Liver (tissue), 9 donors: ENCODE measurements around the gene RPUSD1. TPM values are rescaled to one million over a fixed set of nuclear protein-coding genes. Genes with fewer than 3 reads are reported as not detected.

Source experiments
- DNase-seq: peaks from one replicate; pipeline ENCODE4 v3.0.0-alpha.2; 2017; ENCODE audit warnings: low spot score
- H3K27ac ChIP-seq, 2 donors: one replicate each; pipeline ENCODE4 v1.7.0; 2013; ENCODE audit warnings: inconsistent platforms in 2 of 2, low read length in 2 of 2, control low read depth in 1 of 2, low read depth in 1 of 2, mild to moderate bottlenecking in 1 of 2
- H3K27me3 ChIP-seq, 4 donors: one replicate each; pipeline versions ENCODE4 v1.6.1 to v1.7.0; 2013; ENCODE audit warnings: low read length in 3 of 4, inconsistent platforms in 1 of 4, mild to moderate bottlenecking in 1 of 4, moderate library complexity in 1 of 4; ENCODE audit not compliant: control insufficient read depth in 4 of 4, insufficient read depth in 4 of 4
- H3K36me3 ChIP-seq, 4 donors: one replicate each; pipeline versions ENCODE4 v1.6.1 to v1.7.0; 2013; ENCODE audit warnings: low read length in 3 of 4, mild to moderate bottlenecking in 3 of 4, low read depth in 1 of 4, moderate library complexity in 1 of 4; ENCODE audit not compliant: control insufficient read depth in 4 of 4, insufficient read depth in 3 of 4
- H3K4me1 ChIP-seq, 4 donors: one replicate each; pipeline versions ENCODE4 v1.6.1 to v1.7.0; 2013; ENCODE audit warnings: low read length in 3 of 4, mild to moderate bottlenecking in 3 of 4, moderate library complexity in 1 of 4; ENCODE audit not compliant: control insufficient read depth in 4 of 4, insufficient read depth in 4 of 4
- H3K4me3 ChIP-seq, 3 donors: one replicate each; pipeline versions ENCODE4 v1.6.1 to v1.7.0; 2013; ENCODE audit warnings: low read length in 3 of 3, control low read depth in 1 of 3, low read depth in 1 of 3, mild to moderate bottlenecking in 1 of 3
- H3K9ac ChIP-seq, 2 donors: one replicate each; pipeline ENCODE4 v1.7.0; 2013; ENCODE audit warnings: low read length in 2 of 2, mild to moderate bottlenecking in 2 of 2, moderate library complexity in 2 of 2, control low read depth in 1 of 2, low read depth in 1 of 2
- H3K9me3 ChIP-seq, 4 donors: one replicate each; pipeline versions ENCODE4 v1.6.1 to v1.7.0; 2013; ENCODE audit warnings: low read length in 3 of 4; ENCODE audit not compliant: control insufficient read depth in 4 of 4
- ATF3 ChIP-seq: IDR thresholded peaks from 2 replicates; pipeline ENCODE4 v1.6.1; 2016; ENCODE audit warnings: antibody characterized with exemption
- CTCF ChIP-seq: fragments of 150-350 bp; IDR thresholded peaks from 2 replicates; pipeline ENCODE4 v1.5.1; 2017; ENCODE audit warnings: improper control_type of control experiment, low read depth, low read length; ENCODE audit not compliant: missing input control
- EGR1 ChIP-seq, 2 donors: IDR thresholded peaks; 2 replicates each; pipeline ENCODE4 v1.6.1; 2016 to 2018; ENCODE audit warnings: antibody characterized with exemption in 2 of 2, low read depth in 2 of 2
- FOXA1 ChIP-seq: IDR thresholded peaks from 2 replicates; pipeline ENCODE4 v1.6.1; 2016; ENCODE audit warnings: antibody characterized with exemption
- FOXA2 ChIP-seq: IDR thresholded peaks from 2 replicates; pipeline ENCODE4 v1.6.1; 2016; ENCODE audit warnings: antibody characterized with exemption
- GABPA ChIP-seq, 2 donors: IDR thresholded peaks in 1 of 2; conservative IDR thresholded peaks in 1 of 2; 2 replicates each; pipeline ENCODE4 v1.6.1; 2016; ENCODE audit warnings: antibody characterized with exemption in 2 of 2, mild to moderate bottlenecking in 1 of 2, moderate library complexity in 1 of 2
- HNF4A ChIP-seq, 2 donors: conservative IDR thresholded peaks; 2 replicates each; pipeline ENCODE4 v1.6.1; 2016; ENCODE audit warnings: antibody characterized with exemption in 2 of 2, mild to moderate bottlenecking in 2 of 2
- JUND ChIP-seq, 2 donors: IDR thresholded peaks; 2 replicates each; pipeline ENCODE4 v1.6.1; 2016; ENCODE audit warnings: antibody characterized with exemption in 2 of 2
- NR2F2 ChIP-seq: IDR thresholded peaks from 2 replicates; pipeline ENCODE4 v1.6.1; 2016; ENCODE audit warnings: antibody characterized with exemption
- RAD21 ChIP-seq, 2 donors: IDR thresholded peaks; 2 replicates each; pipeline ENCODE4 v1.6.1; 2016; ENCODE audit warnings: antibody characterized with exemption in 2 of 2, mild to moderate bottlenecking in 2 of 2
- SP1 ChIP-seq: IDR thresholded peaks from 2 replicates; pipeline ENCODE4 v1.6.1; 2018; ENCODE audit warnings: antibody characterized with exemption, mild to moderate bottlenecking
- TAF1 ChIP-seq: conservative IDR thresholded peaks from 2 replicates; pipeline ENCODE4 v1.6.1; 2016; ENCODE audit warnings: antibody characterized with exemption, mild to moderate bottlenecking
- YY1 ChIP-seq: IDR thresholded peaks from 2 replicates; pipeline ENCODE4 v1.6.1; 2016; ENCODE audit warnings: antibody characterized with exemption, mild to moderate bottlenecking
- ZBTB33 ChIP-seq: IDR thresholded peaks from 2 replicates; pipeline ENCODE4 v1.6.1; 2016; ENCODE audit warnings: antibody characterized with exemption
- WGBS: extraction: QIAGEN DNeasy Blood & Tissue Kit; methylation state at CpG from one replicate; pipeline ENCODE4 v1.1.7; 2013; 5-methylcytosine and 5-hydroxymethylcytosine counted together
- polyA plus RNA-seq, 2 donors: library from polyadenylated mRNA; stranded (reverse) in 1 of 2; unstranded in 1 of 2; fragments of 200-250 nt in 1 of 2; fragments of >200 nt in 1 of 2; fragmentation: Nextera tagmentation in 1 of 2; extraction: Ambion mirVana in 1 of 2; gene quantifications; one replicate each; pipeline versions ENCODE4 v1.2.1 to v1.2.3, GENCODE V29; 2013 to 2015
- total RNA-seq, 2 donors: library from RNA; depleted of rRNA; stranded (reverse); fragments of >200 nt; gene quantifications; one replicate each; pipeline ENCODE4 v1.2.3, GENCODE V29; 2014
- donor health status: healthy.
- donor health status: healthy.
- donor health status: healthy.
- donor health status: healthy.
- donor health status: healthy.

RPUSD1 gene
- total and polyA plus RNA-seq, 4 donors: 4.5 to 10.7 (median 8.9) TPM

DNA sequence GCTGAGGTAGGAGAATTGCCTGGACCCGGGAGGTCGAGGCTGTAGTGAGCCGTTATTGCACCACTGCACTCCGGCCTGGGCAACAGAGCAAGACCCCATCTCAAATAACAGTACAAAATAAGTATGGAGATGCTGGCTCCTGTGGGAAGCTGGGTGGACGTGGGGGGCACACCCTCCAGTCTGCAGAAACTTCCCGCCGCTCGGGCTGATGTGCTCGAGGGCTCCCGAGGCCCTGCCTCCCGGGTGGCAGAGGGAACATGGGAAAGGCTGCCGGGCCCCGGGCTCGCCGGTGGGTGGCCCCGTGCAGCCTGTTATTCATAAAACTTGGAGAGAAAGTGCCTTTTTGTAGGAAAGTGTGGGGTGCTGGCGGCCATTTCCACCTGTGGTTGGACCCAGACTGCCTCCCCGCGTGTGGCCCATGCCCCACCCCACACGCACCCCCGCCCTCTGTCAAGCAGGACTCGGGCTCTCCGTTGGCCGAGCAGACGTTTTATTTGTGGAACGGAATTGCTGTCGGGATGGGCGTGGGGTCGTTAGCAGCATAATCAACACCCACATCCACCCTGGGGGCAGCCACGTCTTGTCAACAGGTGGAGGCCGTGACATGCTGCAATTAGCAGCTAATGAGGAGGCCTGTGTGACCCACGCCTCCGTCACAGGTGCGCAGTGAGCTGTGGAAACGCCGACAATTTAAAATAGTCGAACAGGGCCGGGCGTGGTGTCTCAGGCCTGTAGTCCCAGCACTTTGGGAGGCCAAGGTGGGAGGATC lies 40.0 kb downstream of the RPUSD1 start:
- H3K27ac ChIP-seq: no peak overlapping the region
- no peaks in the 10 kb centered on the region for H3K4me1 ChIP-seq
- no peaks in the 10 kb centered on the region for H3K27me3 ChIP-seq
- TF ChIP-seq ZBTB33 (no peak), GABPA (IDR thresholded peaks at IDR 0.05 in 1 of 2, conservative IDR thresholded peaks at IDR 0.05 in 1 of 2) (no peak), ATF3 (no peak), YY1 (no peak), NR2F2 (no peak), SP1 (no peak), RAD21 (IDR thresholded peaks at IDR 0.05) (no peak), CTCF (no peak), TAF1 (no peak)
- no peaks in the 10 kb centered on the region for H3K36me3 ChIP-seq
- DNase-seq: no peak
- no peak overlapping the region for H3K9ac ChIP-seq
- no peak overlapping the region for H3K4me3 ChIP-seq
- no peaks in the 10 kb centered on the region for H3K9me3 ChIP-seq
- WGBS: 80% methylated on average over 39 of the region's 39 CpGs

DNA sequence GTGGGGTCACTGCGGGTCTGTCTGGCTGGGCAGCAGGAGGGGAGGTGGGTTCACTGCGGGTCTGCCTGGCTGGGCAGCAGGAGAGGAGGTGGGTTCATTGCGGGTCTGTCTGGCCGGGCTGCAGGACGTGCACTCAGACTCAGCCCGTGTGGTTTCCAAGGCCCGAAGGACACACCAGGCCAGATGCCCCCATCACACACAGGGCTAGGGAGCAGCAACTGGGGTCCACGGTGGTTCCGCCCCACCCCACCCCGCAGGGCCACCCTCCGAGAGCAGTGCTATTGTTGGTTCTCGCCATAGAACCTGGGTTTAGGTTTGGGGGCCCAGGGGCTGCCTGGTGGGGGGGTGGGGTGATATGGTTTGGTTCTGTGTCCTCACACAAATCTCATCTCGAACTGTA lies 41.5 kb downstream of the RPUSD1 start:
- TF ChIP-seq NR2F2 (no peak), FOXA1 (no peak), JUND (IDR thresholded peaks at IDR 0.05) (no peak), EGR1 (IDR thresholded peaks at IDR 0.05; ENCODE audit: low read depth in 2 of 2) (no peak), TAF1 (no peak), FOXA2 (no peak), ATF3 (no peak)
- Histone ChIP-seq H3K9ac (no peak overlapping the region), H3K4me1 (no peaks in the 10 kb centered on the region), H3K4me3 (no peak overlapping the region), H3K27me3 (no peaks in the 10 kb centered on the region), H3K9me3 (no peaks in the 10 kb centered on the region), H3K36me3 (no peaks in the 10 kb centered on the region), H3K27ac (no peak overlapping the region)
- no peak for DNase-seq
- WGBS: 77% methylated on average over 13 of the region's 13 CpGs

- Histone ChIP-seq H3K36me3 (no peaks in the 10 kb centered on the region), H3K27ac (no peak overlapping the region), H3K27me3 (no peaks in the 10 kb centered on the region), H3K4me3 (no peak overlapping the region), H3K9ac (no peak overlapping the region), H3K9me3 (no peaks in the 10 kb centered on the region), H3K4me1 (peaks cover 4 to 5% (median 5%) of the 10 kb centered on the region in 4 donors)
- DNase-seq: no peak
- 4% methylated on average over 14 of the region's 14 CpGs for WGBS
- TF ChIP-seq HNF4A (conservative IDR thresholded peaks at IDR 0.05) (no peak), SP1 (no peak), FOXA1 (no peak), ATF3 (no peak)
These were observed 42.4 kb downstream of the RPUSD1 start for GRCh38 chr16:745739-746138.
